Transverse colon (tissue), 4 donors: ENCODE data around the gene NFIA. TPM values are rescaled to one million over a fixed set of nuclear protein-coding genes. Genes with fewer than 3 reads are reported as not detected.

Source experiments
- DNase-seq: peaks from one replicate; pipeline ENCODE4 v3.0.0-alpha.2; 2019
- H3K27ac ChIP-seq, 4 donors: fragments of 200-600 bp; sonication (generic); 2 replicates each; pipeline ENCODE4 v1.5.1; 2016 to 2018; ENCODE audit warnings: inconsistent platforms in 4 of 4
- H3K27me3 ChIP-seq: fragments of 200-600 bp; sonication (generic); 2 replicates; pipeline ENCODE4 v1.5.1; 2017; ENCODE audit warnings: inconsistent platforms
- H3K36me3 ChIP-seq, 4 donors: fragments of 200-600 bp; sonication (generic); 2 replicates each; pipeline ENCODE4 v1.5.1; 2017 to 2019; ENCODE audit warnings: inconsistent platforms in 4 of 4
- H3K4me1 ChIP-seq, 4 donors: fragments of 200-600 bp; sonication (generic); 2 replicates each; pipeline ENCODE4 v1.5.1; 2017 to 2020; ENCODE audit warnings: inconsistent platforms in 4 of 4
- H3K4me3 ChIP-seq, 4 donors: fragments of 200-600 bp; sonication (generic); 1 replicate in 1 of 4; 2 replicates in 3 of 4; pipeline versions ENCODE4 v1.5.1 to v1.6.1; 2017 to 2019; ENCODE audit warnings: inconsistent platforms in 4 of 4
- H3K9me3 ChIP-seq, 2 donors: fragments of 200-600 bp; sonication (generic); 2 replicates each; pipeline ENCODE4 v1.5.1; 2017 to 2019; ENCODE audit warnings: inconsistent platforms in 2 of 2
- CTCF ChIP-seq, 5 experiments: fragments of 200-600 bp in 3 of 5; fragments of 450-650 bp in 2 of 5; sonication (generic) in 3 of 5; IDR thresholded peaks; 1 replicate in 2 of 5; 2 replicates in 3 of 5; pipeline ENCODE4 v1.5.1; 2016 to 2017; ENCODE audit warnings: antibody characterized with exemption in 5 of 5, inconsistent platforms in 3 of 5, mild to moderate bottlenecking in 2 of 5, moderate library complexity in 1 of 5
- EP300 ChIP-seq: sonication (generic); formaldehyde crosslinking; IDR thresholded peaks from one replicate; pipeline ENCODE4 v1.6.1; 2017; ENCODE audit warnings: antibody characterized with exemption, low read depth
- POLR2A ChIP-seq: fragments of 450-650 bp; IDR thresholded peaks from one replicate; pipeline ENCODE4 v1.6.1; 2016; ENCODE audit warnings: antibody characterized with exemption, mild to moderate bottlenecking, moderate library complexity
- POLR2AphosphoS5 ChIP-seq, 3 donors: sonication (generic); formaldehyde crosslinking; IDR thresholded peaks; one replicate each; pipeline ENCODE4 v1.6.1; 2016; ENCODE audit warnings: antibody characterized with exemption in 3 of 3
- WGBS, 2 donors: methylation state at CpG; one replicate each; pipeline ENCODE4 v1.1.5; 2018; ENCODE audit warnings: low coverage in 1 of 2; 5-methylcytosine and 5-hydroxymethylcytosine counted together
- in situ Hi-C, 4 donors: fragments of 200-750 bp; cut with MboI; loops; one replicate each; pipeline versions ENCODE4 v1.15.0 to v1.15.1; 2017; ENCODE audit warnings: low sequenced_read_pairs in 3 of 4, low pct_ligation_motif_present in 1 of 4, low pct_unique_long_range_greater_than_20kb in 1 of 4
- intact Hi-C: fragments of 100-400 bp; cut with DNase I; formaldehyde crosslinking; loops from one replicate; pipeline ENCODE4 v1.15.1; 2023; ENCODE audit warnings: low total_unique reads
- total RNA-seq, 4 donors: library from RNA; depleted of rRNA; stranded (reverse); fragments of >200 nt; gene quantifications; one replicate each; pipeline ENCODE4 v1.1.0, GENCODE V29; 2016

NFIA gene
- total RNA-seq, 4 donors from 2014 or later, result 17.3 to 37.2 (median 29.8) TPM

GRCh38 chr1:61052395-61053225 is 29.8 kb upstream of the NFIA start:
- in situ Hi-C loops (loop anchor here in 3 of 4 donors (10.0 to 25.0 kb wide), 4 partner anchors 282 to 585 kb away; no protein-coding TSS in a partner anchor), intact Hi-C loops (loop anchor here (5.0 to 10.0 kb wide), 2 partner anchors 202 to 400 kb away; no protein-coding TSS in a partner anchor)
- TF ChIP-seq EP300 (no peak), POLR2AphosphoS5 (IDR thresholded peaks at IDR 0.05) (no peak), CTCF (IDR thresholded peaks at IDR 0.05) (no peak)
- Histone ChIP-seq H3K4me1 (peaks cover 18 to 53% (median 29%) of the 10 kb centered on the region in 4 donors), H3K27ac (peak overlapping the region; percentile 93 to 96 (median 96)), H3K27me3 (peaks cover 2% of the 10 kb centered on the region), H3K9me3 (no peaks in the 10 kb centered on the region), H3K4me3 (no peak overlapping the region), H3K36me3 (no peaks in the 10 kb centered on the region)
- WGBS, 2 donors, result 78 to 80% methylated on average over 6 to 10 of the region's 10 CpGs
- DNase-seq, result no peak

- Histone ChIP-seq H3K36me3 (no peaks in the 10 kb centered on the region), H3K27me3 (peaks cover 2% of the 10 kb centered on the region), H3K27ac (peak overlapping the region; percentile 79 to 96 (median 96)), H3K4me3 (peak overlapping the region in 3 of 4 donors; percentile 35 to 42 (median 39)), H3K9me3 (no peaks in the 10 kb centered on the region), H3K4me1 (peaks cover 18 to 53% (median 29%) of the 10 kb centered on the region in 4 donors)
- 20 to 50% methylated on average over 5 to 10 of the region's 10 CpGs for whole genome bisulfite sequencing, 2 donors
- TF ChIP-seq POLR2A (no peak), POLR2AphosphoS5 (IDR thresholded peaks at IDR 0.05) (no peak), EP300 (no peak), CTCF (IDR thresholded peaks at IDR 0.05) (no peak)
- intact Hi-C loops, result loop anchor here (5.0 to 10.0 kb wide), 2 partner anchors 202 to 399 kb away; no protein-coding TSS in a partner anchor
- no peak for DNase-seq
- in situ Hi-C loops, result loop anchor here in 3 of 4 donors (10.0 to 25.0 kb wide), 4 partner anchors 282 to 584 kb away; no protein-coding TSS in a partner anchor
These were observed 29.1 kb upstream of the NFIA start for GRCh38 chr1:61053226-61053711.

- intact Hi-C loops (loop anchor here (5.0 to 10.0 kb wide), 2 partner anchors 201 to 398 kb away; no protein-coding TSS in a partner anchor), in situ Hi-C loops (loop anchor here in 3 of 4 donors (10.0 to 25.0 kb wide), 4 partner anchors 281 to 583 kb away; no protein-coding TSS in a partner anchor)
- Histone ChIP-seq H3K36me3 (no peaks in the 10 kb centered on the region), H3K27me3 (peaks cover 2% of the 10 kb centered on the region), H3K9me3 (no peaks in the 10 kb centered on the region), H3K27ac (peak overlapping the region; percentile 79 to 96 (median 96)), H3K4me1 (peaks cover 18 to 53% (median 29%) of the 10 kb centered on the region in 4 donors), H3K4me3 (peak overlapping the region; percentile 12 to 42 (median 37))
- TF ChIP-seq POLR2A (no peak), EP300 (no peak), POLR2AphosphoS5 (IDR thresholded peaks at IDR 0.05) (peak in 1 of 3 donors; percentile 12), CTCF (IDR thresholded peaks at IDR 0.05) (no peak)
- peak; percentile 49 for DNase-seq
- 6 to 8% methylated on average over 7 to 34 of the region's 54 CpGs for WGBS, 2 donors
These were observed 28.4 kb upstream of the NFIA start for GRCh38 chr1:61053712-61054600.
